ENCODE measurements around the gene BTBD9. TPM values are rescaled to one million over a fixed set of nuclear protein-coding genes. Genes with fewer than 3 reads are reported as not detected.
"Not testable (repeated sequence)": the region's sequence is repeated elsewhere in the genome, so short reads cannot be mapped to it uniquely, and the experiment has no call there.

BTBD9 gene
- total RNA-seq, 1 donor from 2014 or later, result 10.3 TPM

DNA sequence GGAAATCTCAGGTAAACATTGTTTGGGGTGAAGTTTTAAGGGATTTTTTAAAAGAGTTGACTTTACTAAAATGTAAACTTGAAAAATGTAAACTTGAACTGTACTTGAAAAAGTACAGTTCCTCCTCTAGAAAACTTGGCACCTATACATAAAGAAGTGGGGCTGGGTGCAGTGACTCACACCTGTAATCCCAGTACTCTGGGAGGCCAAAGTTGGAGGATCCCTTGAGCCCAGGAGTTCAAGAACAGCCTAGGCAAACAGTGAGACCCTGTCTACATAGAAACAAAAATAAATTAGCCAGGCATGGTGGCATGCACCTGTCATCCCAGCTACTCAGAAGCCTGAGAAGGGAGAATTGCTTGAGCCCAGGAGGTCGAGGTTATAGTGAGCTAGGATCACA is 7.2 kb downstream of the BTBD9 start:
- Mint-ChIP-seq H3K36me3 (ENCODE audit: low read depth, unreplicated experiment) (peaks cover 2% of the 10 kb centered on the region), H3K4me3 (ENCODE audit: unreplicated experiment) (no peak overlapping the region), H3K4me1 (ENCODE audit: low read depth, unreplicated experiment) (no peaks in the 10 kb centered on the region), H3K27ac (ENCODE audit: unreplicated experiment) (no peak overlapping the region), H3K9me3 (ENCODE audit: unreplicated experiment) (no peaks in the 10 kb centered on the region), H3K27me3 (ENCODE audit: low read depth, unreplicated experiment) (no peaks in the 10 kb centered on the region)
- Histone ChIP-seq H3K4me3 (ENCODE audit: insufficient read depth, low read depth, low read length) (no peak overlapping the region), H3K9ac (ENCODE audit: low read length) (no peak overlapping the region), H3K27me3 (ENCODE audit: insufficient read depth, low read length) (no peaks in the 10 kb centered on the region), H3K36me3 (ENCODE audit: insufficient read depth, low read length) (no peaks in the 10 kb centered on the region), H3K9me3 (ENCODE audit: insufficient read depth, low read depth, low read length) (no peaks in the 10 kb centered on the region), H2AFZ (ENCODE audit: low read depth, low read length) (no peak overlapping the region), H3K27ac (ENCODE audit: low read depth, low read length) (no peak overlapping the region), H3K4me1 (ENCODE audit: insufficient read depth, low read length) (peaks cover 3% of the 10 kb centered on the region), H3K4me2 (ENCODE audit: low read length) (no peak overlapping the region), H4K20me1 (ENCODE audit: insufficient read depth, low read length) (peaks cover 30% of the 10 kb centered on the region), H3K79me2 (ENCODE audit: insufficient read depth, low read length) (peaks cover 53% of the 10 kb centered on the region)
- FAIRE-seq, result no peak
- TF ChIP-seq, protein P1, sequence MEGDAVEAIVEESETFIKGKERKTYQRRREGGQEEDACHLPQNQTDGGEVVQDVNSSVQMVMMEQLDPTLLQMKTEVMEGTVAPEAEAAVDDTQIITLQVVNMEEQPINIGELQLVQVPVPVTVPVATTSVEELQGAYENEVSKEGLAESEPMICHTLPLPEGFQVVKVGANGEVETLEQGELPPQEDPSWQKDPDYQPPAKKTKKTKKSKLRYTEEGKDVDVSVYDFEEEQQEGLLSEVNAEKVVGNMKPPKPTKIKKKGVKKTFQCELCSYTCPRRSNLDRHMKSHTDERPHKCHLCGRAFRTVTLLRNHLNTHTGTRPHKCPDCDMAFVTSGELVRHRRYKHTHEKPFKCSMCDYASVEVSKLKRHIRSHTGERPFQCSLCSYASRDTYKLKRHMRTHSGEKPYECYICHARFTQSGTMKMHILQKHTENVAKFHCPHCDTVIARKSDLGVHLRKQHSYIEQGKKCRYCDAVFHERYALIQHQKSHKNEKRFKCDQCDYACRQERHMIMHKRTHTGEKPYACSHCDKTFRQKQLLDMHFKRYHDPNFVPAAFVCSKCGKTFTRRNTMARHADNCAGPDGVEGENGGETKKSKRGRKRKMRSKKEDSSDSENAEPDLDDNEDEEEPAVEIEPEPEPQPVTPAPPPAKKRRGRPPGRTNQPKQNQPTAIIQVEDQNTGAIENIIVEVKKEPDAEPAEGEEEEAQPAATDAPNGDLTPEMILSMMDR (IDR thresholded peaks at IDR 0.05; ENCODE audit: insufficient read depth, low read depth, low read length), result no peak
- TF ChIP-seq EZH2 (IDR thresholded peaks at IDR 0.05; ENCODE audit: insufficient read depth, low read length), result no peak
- no peak for DNase-seq (ENCODE audit: low read depth)

DNA sequence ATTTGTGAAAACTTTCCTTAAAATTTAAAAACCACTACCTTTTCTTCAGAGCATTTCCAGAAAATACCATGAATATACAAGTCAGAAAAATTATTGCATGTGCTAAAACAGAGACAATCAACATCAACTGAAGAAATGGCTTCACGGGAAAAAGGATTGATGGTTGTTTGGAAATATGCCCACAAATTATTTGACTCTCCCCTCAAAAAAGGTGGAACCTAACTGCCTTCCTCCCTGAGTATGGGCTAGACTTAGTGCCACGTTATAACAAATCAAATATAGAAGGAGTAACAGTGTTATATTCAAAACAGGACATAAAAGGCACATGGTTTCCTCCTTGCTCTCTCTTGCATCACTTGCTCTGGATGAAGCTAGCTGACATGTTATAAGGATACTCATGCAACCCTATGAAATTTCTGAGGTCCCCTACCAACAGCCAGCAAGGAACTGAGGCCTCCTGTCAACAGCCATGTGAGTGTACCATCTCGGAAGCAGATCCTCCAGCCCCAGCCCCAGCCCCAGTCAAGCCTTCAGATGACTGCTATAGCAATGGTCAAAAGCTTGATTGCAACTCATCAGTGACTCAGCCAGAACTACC is 8.4 kb downstream of the BTBD9 start:
- H3K27me3 ChIP-seq (ENCODE audit: insufficient read depth, low read length), result no peaks in the 10 kb centered on the region
- no peak overlapping the region for H3K4me3 ChIP-seq (ENCODE audit: insufficient read depth, low read depth, low read length)
- H3K4me2 ChIP-seq (ENCODE audit: low read length), result no peak overlapping the region
- H4K20me1 ChIP-seq (ENCODE audit: insufficient read depth, low read length), result peaks cover 23% of the 10 kb centered on the region
- H3K9ac ChIP-seq (ENCODE audit: low read length), result no peak overlapping the region
- no peak overlapping the region for H2AFZ ChIP-seq (ENCODE audit: low read depth, low read length)
- no peak overlapping the region for H3K4me3 Mint-ChIP-seq (ENCODE audit: unreplicated experiment)
- no peak overlapping the region for H3K27ac ChIP-seq (ENCODE audit: low read depth, low read length)
- H3K4me1 Mint-ChIP-seq (ENCODE audit: low read depth, unreplicated experiment), result no peaks in the 10 kb centered on the region
- no peak overlapping the region for H3K27ac Mint-ChIP-seq (ENCODE audit: unreplicated experiment)
- H3K79me2 ChIP-seq (ENCODE audit: insufficient read depth, low read length), result peaks cover 43% of the 10 kb centered on the region
- H3K36me3 ChIP-seq (ENCODE audit: insufficient read depth, low read length), result no peaks in the 10 kb centered on the region
- DNase-seq (ENCODE audit: low read depth), result no peak
- peaks cover 3% of the 10 kb centered on the region for H3K4me1 ChIP-seq (ENCODE audit: insufficient read depth, low read length)
- H3K9me3 Mint-ChIP-seq (ENCODE audit: unreplicated experiment), result no peaks in the 10 kb centered on the region
- TF ChIP-seq, protein P1 (IDR thresholded peaks at IDR 0.05; ENCODE audit: insufficient read depth, low read depth, low read length), result no peak
- no peak for TF ChIP-seq EZH2 (IDR thresholded peaks at IDR 0.05; ENCODE audit: insufficient read depth, low read length)
- no peaks in the 10 kb centered on the region for H3K27me3 Mint-ChIP-seq (ENCODE audit: low read depth, unreplicated experiment)
- no peaks in the 10 kb centered on the region for H3K9me3 ChIP-seq (ENCODE audit: insufficient read depth, low read depth, low read length)
- FAIRE-seq, result no peak
- H3K36me3 Mint-ChIP-seq (ENCODE audit: low read depth, unreplicated experiment), result peaks cover 2% of the 10 kb centered on the region

DNA sequence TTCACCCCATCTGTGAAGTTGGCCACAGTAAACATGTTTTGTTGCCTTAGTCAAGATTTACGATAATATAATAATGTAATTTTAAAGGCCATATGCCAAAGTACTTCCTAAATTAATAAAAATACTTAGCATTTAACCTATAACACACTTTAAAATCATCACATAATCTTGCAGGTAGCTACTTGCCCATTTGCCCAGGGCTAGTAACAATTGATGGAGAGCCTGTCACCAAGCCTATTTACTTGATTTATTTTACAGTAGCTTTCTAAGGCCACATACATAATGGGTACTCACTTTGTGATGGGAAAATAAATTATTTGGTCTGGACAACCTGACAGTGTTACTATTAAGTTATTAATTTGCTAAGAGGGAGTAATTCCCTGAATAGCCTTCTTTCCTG is 14.5 kb downstream of the BTBD9 start:
- H3K4me1 Mint-ChIP-seq (ENCODE audit: low read depth, unreplicated experiment), result no peaks in the 10 kb centered on the region
- no peak for FAIRE-seq
- H3K27me3 Mint-ChIP-seq (ENCODE audit: low read depth, unreplicated experiment), result no peaks in the 10 kb centered on the region
- Histone ChIP-seq H3K9me3 (ENCODE audit: insufficient read depth, low read depth, low read length) (no peaks in the 10 kb centered on the region), H3K27ac (ENCODE audit: low read depth, low read length) (no peak overlapping the region), H3K4me2 (ENCODE audit: low read length) (no peak overlapping the region), H3K79me2 (ENCODE audit: insufficient read depth, low read length) (peaks cover 10% of the 10 kb centered on the region), H3K27me3 (ENCODE audit: insufficient read depth, low read length) (no peaks in the 10 kb centered on the region), H3K4me1 (ENCODE audit: insufficient read depth, low read length) (no peaks in the 10 kb centered on the region), H3K4me3 (ENCODE audit: insufficient read depth, low read depth, low read length) (no peak overlapping the region), H3K36me3 (ENCODE audit: insufficient read depth, low read length) (no peaks in the 10 kb centered on the region), H4K20me1 (ENCODE audit: insufficient read depth, low read length) (peaks cover 6% of the 10 kb centered on the region), H3K9ac (ENCODE audit: low read length) (no peak overlapping the region), H2AFZ (ENCODE audit: low read depth, low read length) (no peak overlapping the region)
- no peak overlapping the region for H3K27ac Mint-ChIP-seq (ENCODE audit: unreplicated experiment)
- H3K9me3 Mint-ChIP-seq (ENCODE audit: unreplicated experiment), result no peaks in the 10 kb centered on the region
- no peaks in the 10 kb centered on the region for H3K36me3 Mint-ChIP-seq (ENCODE audit: low read depth, unreplicated experiment)
- TF ChIP-seq, protein P1 (IDR thresholded peaks at IDR 0.05; ENCODE audit: insufficient read depth, low read depth, low read length), result no peak
- TF ChIP-seq EZH2 (IDR thresholded peaks at IDR 0.05; ENCODE audit: insufficient read depth, low read length), result no peak
- no peak overlapping the region for H3K4me3 Mint-ChIP-seq (ENCODE audit: unreplicated experiment)
- no peak for DNase-seq (ENCODE audit: low read depth)

DNA sequence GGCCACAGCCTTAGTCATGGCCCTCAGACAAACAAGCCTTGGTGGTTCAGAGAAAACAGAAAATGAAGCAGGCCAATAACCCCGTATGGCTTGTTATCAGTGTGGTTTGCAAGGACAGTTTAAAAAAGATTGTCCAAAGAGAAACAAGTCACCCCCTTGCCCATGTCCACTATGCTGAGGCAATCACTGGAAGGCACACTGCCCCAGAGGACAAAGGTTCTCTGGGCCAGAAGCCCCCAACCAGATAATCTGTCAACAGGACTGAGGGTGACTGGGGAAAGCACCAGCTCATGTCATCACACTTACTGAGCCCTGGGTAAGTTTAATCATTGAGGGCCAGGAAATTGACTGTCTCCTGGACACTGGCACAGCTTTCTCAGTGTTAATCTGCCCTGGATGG is 20.4 kb downstream of the BTBD9 start:
- H3K27ac Mint-ChIP-seq (ENCODE audit: unreplicated experiment); DNase-seq (ENCODE audit: low read depth); H3K9ac ChIP-seq (ENCODE audit: low read length); H3K27me3 Mint-ChIP-seq (ENCODE audit: low read depth, unreplicated experiment); H3K9me3 ChIP-seq (ENCODE audit: insufficient read depth, low read depth, low read length); H3K36me3 Mint-ChIP-seq (ENCODE audit: low read depth, unreplicated experiment); H3K36me3 ChIP-seq (ENCODE audit: insufficient read depth, low read length); H3K79me2 ChIP-seq (ENCODE audit: insufficient read depth, low read length); FAIRE-seq; H3K4me3 ChIP-seq (ENCODE audit: insufficient read depth, low read depth, low read length); H3K4me1 ChIP-seq (ENCODE audit: insufficient read depth, low read length); H3K4me2 ChIP-seq (ENCODE audit: low read length); H3K9me3 Mint-ChIP-seq (ENCODE audit: unreplicated experiment); H3K27ac ChIP-seq (ENCODE audit: low read depth, low read length); H2AFZ ChIP-seq (ENCODE audit: low read depth, low read length); H3K27me3 ChIP-seq (ENCODE audit: insufficient read depth, low read length); H3K4me3 Mint-ChIP-seq (ENCODE audit: unreplicated experiment): not testable (repeated sequence)
- peaks cover 36% of the 10 kb centered on the region for H4K20me1 ChIP-seq (ENCODE audit: insufficient read depth, low read length)
- peaks cover 20% of the 10 kb centered on the region for H3K4me1 Mint-ChIP-seq (ENCODE audit: low read depth, unreplicated experiment)
